ENCODE measurements around the gene SMARCD1.

Gene SMARCD1

DNA sequence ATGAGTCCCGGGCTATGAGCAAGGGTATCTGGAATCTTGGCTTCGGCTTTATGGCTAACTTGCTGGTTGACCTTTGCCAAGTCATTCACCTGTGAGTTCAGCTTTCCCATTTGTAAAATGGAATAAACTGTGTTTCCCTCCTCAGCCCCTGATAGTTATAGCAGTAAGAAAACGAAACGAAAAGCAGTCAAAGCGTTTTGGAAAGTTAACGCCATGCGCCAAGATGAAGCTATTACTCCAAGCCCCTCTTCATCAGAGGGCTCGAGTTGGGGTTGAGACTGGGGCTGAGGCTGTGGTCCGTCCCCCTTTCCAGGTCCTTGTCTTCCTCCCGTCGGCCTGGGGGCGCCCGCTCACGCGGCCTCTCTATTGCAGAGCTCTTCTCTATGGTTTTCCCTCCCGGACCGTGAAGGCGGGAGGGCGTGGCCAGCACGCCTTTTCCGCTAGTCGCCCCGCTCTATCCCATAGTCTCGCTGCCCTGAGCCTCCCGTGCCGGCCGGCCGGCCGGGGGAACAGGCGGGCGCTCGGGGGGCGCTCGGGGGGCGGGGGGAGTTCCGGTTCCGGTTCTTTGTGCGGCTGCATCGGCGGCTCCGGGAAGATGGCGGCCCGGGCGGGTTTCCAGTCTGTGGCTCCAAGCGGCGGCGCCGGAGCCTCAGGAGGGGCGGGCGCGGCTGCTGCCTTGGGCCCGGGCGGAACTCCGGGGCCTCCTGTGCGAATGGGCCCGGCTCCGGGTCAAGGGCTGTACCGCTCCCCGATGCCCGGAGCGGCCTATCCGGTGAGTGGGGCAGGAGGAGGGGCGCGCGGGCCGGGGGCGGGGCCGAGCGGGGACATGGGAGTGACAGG is at the start of gene SMARCD1:
Gene SMARCD1 (plus strand): TSS at position 568 of the 840 bp plus-strand sequence. CDS start 28 bp downstream, at position 596.
- DNase-seq (ENCODE audit: low read depth in 1 of 2, low spot score in 1 of 2): peak; percentile 75 to 77

DNA sequence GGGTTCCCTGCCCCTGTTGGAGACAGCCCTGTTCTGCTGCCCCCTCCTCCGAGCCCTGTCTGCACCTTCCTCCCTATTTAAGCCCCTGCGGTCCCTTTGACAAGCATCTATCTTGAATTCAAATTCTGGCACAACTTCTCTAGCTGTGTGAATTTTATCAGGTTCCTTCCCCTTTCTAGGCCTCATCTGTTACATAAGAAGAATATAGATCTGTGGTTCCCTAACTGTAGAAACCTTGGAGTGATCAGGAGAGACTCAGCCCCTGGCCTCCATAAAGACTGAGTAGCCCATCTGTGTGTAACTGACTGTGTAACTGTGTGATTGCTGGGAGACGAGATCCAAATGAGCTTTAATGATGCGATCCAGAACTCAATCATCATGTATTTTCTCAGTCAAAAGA is 46.8 kb upstream of the SMARCD1 start:
- no peak for DNase-seq (ENCODE audit: low read depth in 1 of 2, low spot score in 1 of 2)

DNA sequence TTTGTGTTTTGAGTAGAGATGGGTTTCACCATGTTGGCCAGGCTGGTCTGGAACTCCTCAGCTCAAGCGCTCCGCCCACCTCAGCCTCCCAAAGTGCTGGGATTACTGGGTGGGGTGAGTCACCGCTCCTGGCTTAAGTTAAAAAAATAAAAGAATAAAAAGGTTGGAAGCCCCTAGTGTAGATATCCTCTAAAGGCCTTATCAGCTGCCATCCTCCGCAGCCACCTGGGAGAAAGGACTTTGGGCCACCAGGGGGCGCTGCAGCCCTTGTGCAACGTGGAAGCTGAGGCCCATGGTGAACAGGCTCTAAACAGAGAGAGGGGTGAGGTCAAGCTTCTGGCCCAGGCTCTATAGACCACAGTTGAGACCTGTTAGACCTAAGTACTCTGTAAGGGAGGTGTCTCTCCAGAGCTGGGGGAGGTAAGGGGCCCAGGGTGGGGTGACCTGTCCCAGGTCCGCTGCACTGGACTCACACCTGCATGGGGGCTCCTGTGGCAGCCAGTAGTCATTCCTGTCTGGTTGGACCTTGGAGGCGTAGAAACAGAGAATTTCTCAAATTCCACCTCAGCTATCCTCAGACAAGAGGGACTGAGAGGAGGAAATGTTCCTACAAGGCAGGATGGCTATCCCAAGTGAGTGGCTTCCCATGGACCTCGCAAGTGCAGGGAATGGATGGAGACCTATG is 45.8 kb upstream of the SMARCD1 start:
- peak; percentile 65 to 84 for DNase-seq (ENCODE audit: low read depth in 1 of 2, low spot score in 1 of 2)

DNA sequence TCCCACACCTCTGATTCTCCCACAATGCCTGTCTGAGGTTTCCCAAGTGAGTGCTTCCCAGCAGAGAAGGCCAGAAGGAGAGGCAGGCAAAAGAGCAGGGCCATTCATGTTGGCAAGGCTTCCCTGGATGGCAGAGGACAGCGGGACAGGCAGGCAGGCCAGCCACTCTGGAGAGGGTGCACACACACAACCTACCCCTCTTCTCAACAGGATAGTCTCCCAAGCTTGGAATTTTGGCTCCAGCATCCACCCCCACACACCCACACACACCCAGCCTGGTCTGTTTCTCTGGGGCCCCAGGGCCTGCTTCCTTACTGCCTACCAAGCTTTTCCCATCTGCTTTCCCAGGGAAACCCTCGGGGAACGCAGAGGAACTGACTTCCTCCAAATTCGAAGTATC is 44.5 kb upstream of the SMARCD1 start:
- DNase-seq (ENCODE audit: low read depth in 1 of 2, low spot score in 1 of 2): no peak

DNA sequence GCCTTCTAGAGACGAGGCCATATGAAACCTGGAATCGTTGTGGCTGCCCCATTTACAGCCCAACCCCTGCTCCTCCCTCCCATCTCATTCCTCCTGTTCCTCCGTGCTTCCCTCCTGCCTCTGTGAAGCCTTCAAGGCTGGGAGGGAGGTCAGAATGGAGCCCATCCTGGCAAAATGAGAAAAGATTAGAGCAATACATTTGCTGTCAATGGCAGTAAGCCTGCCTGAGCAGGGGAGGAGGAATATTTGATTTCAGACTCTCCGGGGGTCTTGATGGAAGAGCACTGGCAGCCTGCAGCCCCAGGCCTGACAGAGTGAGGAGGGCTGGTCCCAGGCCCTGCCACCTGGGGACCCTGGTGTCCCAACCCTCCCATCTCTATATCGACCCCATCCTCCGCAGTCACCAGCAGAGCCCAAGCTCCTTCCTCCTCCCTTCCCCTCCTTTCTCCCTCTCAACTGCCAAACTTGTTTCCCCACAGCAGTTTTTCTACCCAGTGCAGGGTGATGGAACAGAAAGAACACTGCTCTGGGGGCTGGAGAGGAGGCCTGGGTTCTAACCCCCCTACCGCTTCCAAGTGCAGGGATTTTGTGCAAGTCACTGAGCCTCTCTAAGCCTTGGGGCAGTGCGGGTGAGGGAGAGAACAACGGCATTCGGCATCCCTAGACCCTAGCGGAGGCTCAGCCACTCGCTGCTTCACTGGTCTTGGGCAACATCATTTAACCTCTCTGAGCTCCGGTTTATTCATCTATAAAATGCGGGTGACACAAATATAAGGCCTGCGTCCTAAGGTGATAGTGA is 43.9 kb upstream of the SMARCD1 start:
- DNase-seq (ENCODE audit: low read depth in 1 of 2, low spot score in 1 of 2): no peak

DNA sequence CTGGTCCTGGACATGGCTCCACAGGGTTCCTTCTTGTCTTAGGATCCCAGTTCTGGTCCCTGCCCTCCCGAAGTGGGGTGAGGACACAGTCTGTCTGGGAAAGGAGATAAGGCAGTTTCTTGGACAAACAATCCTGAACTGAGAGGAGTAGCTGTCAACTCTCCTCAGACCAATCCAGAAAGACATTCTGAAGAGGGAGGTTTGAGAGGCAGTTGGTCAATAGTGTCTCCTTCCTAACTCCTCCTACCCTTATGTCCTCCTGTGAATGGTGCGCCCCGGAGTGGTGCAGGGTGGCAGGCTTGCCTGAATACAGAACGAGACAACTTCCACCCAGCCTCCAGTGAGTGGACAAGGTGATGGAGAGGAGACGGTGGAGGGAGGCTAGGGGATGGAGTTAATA is 43.2 kb upstream of the SMARCD1 start:
- no peak for DNase-seq (ENCODE audit: low read depth in 1 of 2, low spot score in 1 of 2)

DNA sequence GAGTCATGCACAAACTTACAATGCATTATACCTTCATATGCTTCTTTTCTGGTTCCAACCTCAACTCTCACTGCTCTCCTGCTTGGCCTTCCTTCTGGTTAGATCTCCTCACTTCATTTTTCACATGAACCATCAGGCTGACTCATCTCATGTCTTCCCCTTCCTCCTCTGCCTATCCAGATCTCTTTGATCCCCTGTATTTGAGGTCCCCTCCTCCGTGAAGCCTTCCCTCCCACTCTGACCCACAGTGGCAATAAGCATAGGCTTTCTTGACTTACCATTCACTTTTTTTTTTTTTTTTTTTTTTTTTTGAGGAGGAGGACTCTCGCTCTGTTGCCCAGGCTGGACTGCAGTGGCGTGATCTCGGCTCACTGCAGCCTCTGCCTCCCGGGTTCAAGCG is 42.4 kb upstream of the SMARCD1 start:
- DNase-seq (ENCODE audit: low read depth in 1 of 2, low spot score in 1 of 2): no peak

DNA sequence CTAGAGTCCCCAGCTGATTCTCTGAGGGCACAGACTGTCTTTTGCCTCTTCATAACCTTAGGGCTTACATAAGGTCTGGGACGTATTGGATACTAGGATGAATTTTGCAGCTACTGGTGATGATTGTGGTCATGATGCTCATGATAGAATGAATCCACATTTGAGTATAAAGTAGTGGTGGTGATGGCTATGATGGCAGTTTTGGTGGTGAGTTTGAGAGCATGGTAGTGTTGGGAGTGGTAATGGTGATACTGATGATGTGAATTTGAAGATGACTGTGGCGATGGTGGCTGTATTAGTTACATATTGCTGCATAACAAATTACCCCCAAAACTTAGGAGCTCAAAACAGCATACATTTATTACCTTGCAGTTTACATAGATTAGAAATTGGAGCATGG is 41.8 kb upstream of the SMARCD1 start:
- DNase-seq (ENCODE audit: low read depth in 1 of 2, low spot score in 1 of 2): no peak

DNA sequence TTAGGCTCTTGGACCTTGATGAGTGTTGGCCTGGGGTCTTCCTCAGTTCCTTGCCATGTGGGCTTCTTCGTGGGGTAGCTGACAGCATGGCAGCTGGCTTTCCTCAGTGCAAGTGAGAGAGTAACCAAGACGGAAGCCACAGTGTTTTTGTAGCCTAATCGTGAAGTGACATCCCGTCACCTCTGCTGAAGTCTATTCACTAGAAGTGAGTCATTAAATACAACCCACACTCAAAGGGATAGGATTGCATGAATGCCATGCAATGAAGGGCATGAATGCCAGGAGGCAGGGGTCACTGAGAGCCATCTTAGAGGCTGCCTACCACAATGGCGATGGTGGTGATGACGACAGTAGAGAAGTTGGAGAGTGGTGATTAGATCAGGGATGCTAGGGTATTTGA is 41.3 kb upstream of the SMARCD1 start:
- no peak for DNase-seq (ENCODE audit: low read depth in 1 of 2, low spot score in 1 of 2)

DNA sequence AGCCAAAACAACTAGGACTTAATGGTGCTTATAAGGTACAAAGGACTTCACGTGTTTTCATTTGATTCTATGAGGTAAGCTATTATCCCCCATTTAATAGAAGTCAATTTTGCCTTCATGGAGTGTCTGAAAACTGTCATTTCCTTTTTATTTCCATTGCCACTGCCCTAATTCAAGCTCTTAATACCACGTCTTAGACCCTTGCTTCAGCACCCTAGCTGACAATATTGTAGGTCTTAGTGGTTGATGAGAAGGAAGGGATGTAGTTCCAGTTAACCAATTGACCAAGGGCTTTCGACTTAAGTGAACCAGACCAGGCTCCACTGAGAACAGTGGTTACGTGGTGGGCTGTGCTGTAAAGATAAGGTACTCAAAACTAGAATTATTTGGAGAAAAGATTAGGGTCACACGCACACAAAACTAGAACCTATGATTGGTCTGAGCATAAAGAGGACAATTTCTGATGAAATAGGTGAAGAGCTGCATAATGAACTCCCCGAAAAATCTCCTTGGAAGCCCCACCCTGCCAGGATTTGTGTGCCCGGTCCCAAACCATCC is 37.4 kb upstream of the SMARCD1 start:
- DNase-seq (ENCODE audit: low read depth in 1 of 2, low spot score in 1 of 2): no peak

DNA sequence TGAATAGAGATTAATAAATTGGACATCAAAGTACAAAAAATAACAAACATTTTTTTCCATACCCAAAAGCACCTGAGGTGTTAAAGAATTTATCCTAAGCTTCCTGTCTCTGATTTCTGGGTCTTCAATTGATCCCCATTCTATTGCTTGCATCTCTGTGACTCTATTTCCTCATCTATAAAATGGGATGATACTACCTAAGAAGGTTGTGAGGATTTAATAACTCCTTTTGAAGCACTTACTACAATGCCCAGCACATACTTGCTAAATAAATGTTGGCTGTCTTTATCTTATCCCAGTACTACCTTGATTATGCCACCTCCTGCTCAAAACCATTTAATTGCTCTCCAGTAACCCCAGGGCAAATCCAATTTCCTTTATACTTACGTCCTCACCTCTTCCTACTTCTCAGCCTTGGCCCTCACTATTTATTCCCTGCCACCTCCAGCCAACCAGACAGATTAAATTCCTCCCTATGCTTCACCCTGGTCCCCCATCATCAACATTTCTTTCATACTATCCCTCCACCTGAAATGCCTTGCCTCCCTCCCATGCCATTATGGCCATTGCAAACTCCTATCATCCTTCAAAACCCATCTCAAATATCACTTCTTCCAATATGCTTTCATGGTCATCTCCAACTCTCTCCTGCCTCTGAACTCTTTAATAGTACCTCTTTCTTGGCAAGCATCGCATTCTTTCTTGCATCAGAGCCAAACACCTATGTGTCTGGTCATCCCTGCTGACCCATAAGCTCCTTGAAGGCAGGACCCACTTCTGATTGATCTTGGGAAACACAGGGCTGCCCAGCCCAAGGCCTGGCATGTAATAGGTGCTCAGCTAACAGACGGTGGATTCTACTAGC is 35.7 kb upstream of the SMARCD1 start:
- DNase-seq (ENCODE audit: low read depth in 1 of 2, low spot score in 1 of 2): no peak

DNA sequence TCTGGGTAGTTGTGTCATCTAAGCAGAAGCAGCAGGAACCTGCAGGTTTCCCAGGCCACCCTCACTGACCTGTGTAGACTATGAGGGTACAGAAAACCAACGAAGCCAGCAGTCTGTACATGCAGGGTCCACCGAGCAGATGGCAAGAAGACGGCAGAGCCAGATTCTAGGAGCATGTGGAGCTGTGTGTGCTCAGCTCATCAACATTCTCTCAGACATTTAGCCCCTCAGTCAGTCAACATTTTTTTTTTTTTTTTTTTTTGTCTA is 35.1 kb upstream of the SMARCD1 start:
- no peak for DNase-seq (ENCODE audit: low read depth in 1 of 2, low spot score in 1 of 2)

DNA sequence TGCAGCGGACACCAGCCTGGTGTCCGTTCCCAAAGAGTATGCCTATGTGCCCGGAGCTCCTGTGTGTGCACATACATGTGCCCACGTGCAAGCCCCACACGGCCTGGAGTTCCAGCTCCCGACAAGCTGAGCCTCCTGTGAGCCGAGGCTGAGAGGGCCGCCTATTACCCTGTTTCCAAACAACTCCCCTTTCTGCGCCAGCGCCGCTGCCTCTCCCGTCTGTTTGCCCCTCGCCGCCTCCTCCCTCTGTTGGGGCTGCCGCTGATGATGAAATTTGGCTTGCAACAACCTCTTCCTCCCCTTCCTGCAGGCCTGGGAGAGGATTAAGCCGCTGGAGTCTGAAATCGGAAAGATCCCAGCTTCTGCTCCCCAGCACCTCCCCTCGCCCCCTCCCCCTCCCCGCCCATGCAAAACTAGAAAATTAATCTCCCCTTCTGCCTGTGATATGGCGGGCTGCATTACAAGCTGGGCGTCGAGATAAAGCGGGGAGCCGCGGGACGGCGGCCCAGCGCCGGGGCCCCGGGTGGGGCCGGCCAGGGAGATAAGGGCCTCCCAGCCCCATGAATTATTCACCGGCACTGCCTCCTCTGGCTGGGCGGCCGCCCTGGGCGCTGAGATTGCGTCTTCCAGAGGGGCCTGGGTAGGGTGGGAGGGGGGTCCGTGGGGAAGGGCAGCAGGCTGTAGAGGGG is 34.6 kb upstream of the SMARCD1 start:
- DNase-seq (ENCODE audit: low read depth in 1 of 2, low spot score in 1 of 2): no peak

DNA sequence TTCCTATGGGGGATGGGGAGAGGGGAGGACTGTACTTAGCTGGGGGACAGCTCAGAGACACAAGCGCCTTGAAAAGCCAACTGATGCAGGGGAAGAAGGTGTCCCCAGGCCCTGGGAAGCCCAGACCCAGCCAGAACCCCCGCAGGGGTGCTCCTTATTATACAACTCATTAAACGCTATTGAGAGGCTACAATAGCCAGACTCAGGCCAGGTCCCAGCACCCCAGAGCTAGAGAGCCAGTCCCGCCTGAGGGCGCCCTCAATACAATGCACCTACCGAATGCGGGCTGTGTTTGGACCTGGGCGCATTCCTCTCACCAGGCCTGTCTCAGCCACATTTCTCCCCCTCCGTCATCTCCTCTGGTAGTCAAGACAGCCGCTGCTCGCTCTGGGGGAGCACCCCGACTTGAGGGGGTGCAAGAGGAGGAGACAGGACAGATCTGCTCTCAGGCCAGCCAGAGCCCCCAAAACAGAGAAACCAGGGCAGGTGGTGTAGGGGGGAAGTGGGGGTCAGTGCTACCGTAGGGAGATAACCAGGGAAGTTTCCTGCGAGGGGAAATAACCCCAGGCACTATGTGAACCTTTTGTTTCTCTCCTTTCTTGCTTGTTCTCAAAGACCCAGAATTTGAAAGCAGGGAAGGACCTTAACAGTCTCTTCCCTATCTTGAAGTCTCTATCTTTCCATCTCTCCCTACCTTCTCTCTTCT is 33.9 kb upstream of the SMARCD1 start:
- no peak for DNase-seq (ENCODE audit: low read depth in 1 of 2, low spot score in 1 of 2)

DNA sequence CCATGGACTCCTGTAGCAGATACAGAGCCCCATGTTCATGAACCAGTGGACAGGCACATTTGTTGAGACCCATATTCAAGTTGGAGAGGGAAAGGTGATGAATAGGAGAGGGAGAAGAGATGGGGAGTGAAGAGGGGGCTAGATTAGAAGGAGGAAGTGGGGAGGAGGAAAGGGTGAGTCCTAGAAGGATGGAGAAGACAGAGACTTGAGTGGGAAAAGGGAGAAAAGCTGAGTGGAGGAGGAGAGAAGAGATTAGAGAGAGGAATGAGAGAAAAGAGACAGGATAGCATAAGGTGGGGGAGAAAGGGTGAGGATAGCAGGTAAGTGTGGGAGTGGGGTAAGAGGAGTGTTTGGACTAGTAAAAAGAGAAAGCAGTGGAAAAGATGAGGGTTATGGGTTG is 32.6 kb upstream of the SMARCD1 start:
- DNase-seq (ENCODE audit: low read depth in 1 of 2, low spot score in 1 of 2): no peak

DNA sequence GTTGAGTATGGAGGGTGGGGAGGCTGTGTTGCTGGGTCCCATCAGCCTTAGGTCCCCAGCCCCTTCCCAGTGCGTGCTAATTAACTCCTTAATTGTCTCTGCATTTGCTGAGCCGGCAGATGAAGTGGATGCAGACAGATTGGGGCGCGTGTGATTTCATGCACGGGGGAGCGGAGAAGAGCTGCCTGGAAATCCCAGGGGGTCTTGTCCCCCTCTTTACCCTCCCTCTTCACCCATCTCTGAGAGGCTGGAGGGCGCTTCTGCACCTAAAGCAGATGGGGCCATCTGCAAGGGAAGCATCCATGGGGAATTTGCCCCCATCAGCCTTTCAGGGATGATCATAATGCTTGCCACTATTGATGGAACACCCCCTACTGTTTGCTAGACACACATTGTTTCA is 32.2 kb upstream of the SMARCD1 start:
- DNase-seq (ENCODE audit: low read depth in 1 of 2, low spot score in 1 of 2): no peak

DNA sequence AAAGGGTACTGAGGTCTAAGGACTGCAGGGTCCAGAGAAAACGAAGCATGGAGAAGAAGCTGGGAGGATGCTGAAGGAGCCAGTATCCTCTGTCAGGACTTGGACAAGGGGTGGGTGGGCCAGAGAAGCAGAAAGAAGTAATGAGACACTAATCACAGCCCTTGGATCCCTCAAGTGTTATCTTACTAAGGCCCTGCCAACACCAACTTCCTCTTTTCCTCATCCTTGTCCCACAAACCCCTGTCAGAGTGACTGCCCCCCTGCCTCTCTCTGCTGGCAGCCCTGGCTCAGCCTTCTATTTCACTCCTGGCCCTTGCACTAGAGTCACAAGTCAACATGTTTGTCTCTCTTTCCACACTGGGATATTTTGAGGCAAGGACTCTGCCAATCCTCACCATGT is 31.6 kb upstream of the SMARCD1 start:
- DNase-seq (ENCODE audit: low read depth in 1 of 2, low spot score in 1 of 2): no peak

DNA sequence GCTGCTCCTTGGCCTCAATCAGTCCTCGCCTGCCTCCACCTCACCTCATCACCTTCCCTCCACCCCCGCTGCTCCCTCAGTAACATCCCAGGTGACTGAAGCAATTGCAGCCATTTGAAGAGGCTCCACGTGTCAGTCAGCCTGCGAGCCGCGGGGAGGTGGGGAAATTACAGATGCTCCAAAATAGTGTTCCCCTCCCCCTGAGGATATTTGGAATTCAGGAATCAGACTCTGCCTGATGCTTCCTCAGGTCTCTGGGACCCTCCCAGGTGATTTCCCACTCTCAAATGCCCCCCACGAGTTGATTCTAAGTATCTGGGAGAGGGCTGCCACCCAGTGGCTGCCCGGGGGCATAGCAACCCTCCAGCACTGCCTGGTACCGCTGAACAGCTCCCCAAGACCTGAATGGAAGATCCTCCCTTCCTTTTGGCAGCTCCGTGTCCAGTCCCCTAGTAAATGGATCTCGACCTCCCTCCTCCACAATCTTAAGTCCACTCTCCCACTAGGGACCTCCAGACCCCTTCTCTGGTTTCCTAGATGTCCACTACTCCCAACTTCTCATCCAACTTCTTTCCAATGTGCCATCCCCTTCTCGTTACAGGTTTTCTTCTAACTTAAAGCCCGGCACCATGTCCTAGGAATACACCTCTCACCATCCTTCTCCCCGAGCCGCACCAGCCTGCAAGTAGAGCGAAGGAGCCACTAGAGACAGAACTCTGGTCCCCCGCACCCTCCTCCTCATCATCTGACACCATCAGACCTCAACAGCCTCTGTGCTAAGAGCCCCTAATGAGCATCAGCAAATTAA is 29.1 kb upstream of the SMARCD1 start:
- DNase-seq (ENCODE audit: low read depth in 1 of 2, low spot score in 1 of 2): peak; percentile 36 to 51

DNA sequence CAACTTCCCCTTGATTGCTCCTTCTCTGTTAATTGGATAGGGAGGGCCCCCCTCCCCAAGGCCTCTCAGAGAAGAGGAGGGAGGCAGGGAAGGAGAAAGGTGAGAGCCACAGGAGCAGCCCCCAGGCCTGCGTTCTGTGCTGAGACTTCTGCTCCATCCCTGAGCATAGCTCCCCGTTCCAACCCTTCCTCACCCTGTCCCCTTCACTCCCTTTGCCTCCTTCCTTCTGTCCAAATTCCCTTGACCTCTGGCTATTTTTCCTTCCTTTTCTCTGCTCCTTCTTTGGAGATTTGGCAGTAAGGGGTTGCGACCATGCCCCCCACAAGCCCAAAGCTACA is 28.5 kb upstream of the SMARCD1 start:
- DNase-seq (ENCODE audit: low read depth in 1 of 2, low spot score in 1 of 2): no peak

Measured in stimulated activated CD4-positive, alpha-beta T cell treated with anti-CD3 and anti-CD28 coated beads, Interleukin-15, amount 100 ng/mL, for 1 hour (primary cell).